B cell (primary cell): ENCODE results near the gene CACNG7. TPM values are rescaled to one million over a fixed set of nuclear protein-coding genes. Genes with fewer than 3 reads are reported as not detected.

Experiments
- ATAC-seq: fragments of 200-7000 bp; cut with Tn5 transposase; one replicate; pipeline ENCODE4 v1.10.0; 2021; ENCODE audit warnings: low read depth, mild to moderate bottlenecking, moderate number of reproducible peaks, moderate library complexity
- CTCF ChIA-PET: fragments of 350-600 bp; sonication (Branson Sonifier 250); formaldehyde crosslinking; loops from one replicate; lab custom pipeline; 2021; ENCODE audit warnings: antibody characterized with exemption, inconsistent platforms; lab: Charles Lee
- POLR2A ChIA-PET: fragments of 350-600 bp; sonication (Branson Sonifier 250); formaldehyde crosslinking; loops from one replicate; lab custom pipeline; 2021; ENCODE audit warnings: antibody characterized with exemption; lab: Charles Lee
- DNase-seq: peaks from one replicate; pipeline ENCODE4 v3.0.0; 2013
- H2AFZ ChIP-seq: 2 replicates; pipeline ENCODE4 v1.6.1; 2012; ENCODE audit warnings: mild to moderate bottlenecking, low read depth, low read length; ENCODE audit not compliant: insufficient read depth, poor library complexity, severe bottlenecking
- H3K27ac ChIP-seq, 2 donors: 1 replicate in 1 of 2; 2 replicates in 1 of 2; pipeline ENCODE4 v1.5.1; 2012 to 2013; ENCODE audit warnings: low read length in 2 of 2, mild to moderate bottlenecking in 2 of 2, moderate library complexity in 1 of 2
- H3K27me3 ChIP-seq, 4 experiments: fragments of 200-600 bp in 1 of 4; sonication (generic) in 1 of 4; replicated peaks in 1 of 4; 1 replicate in 2 of 4; 2 replicates in 2 of 4; pipeline versions ENCODE4 v1.6.1 to v1.7.0; 2013 to 2016; ENCODE audit warnings: low read length in 3 of 4, mild to moderate bottlenecking in 2 of 4, mixed read lengths in 1 of 4, moderate library complexity in 1 of 4; ENCODE audit not compliant: insufficient read depth in 4 of 4, control insufficient read depth in 3 of 4; ENCODE audit errors: control extremely low read depth in 1 of 4
- H3K36me3 ChIP-seq, 2 experiments: replicated peaks in 1 of 2; 1 replicate in 1 of 2; 2 replicates in 1 of 2; pipeline versions ENCODE4 v1.6.1 to v1.7.1; 2013; ENCODE audit warnings: low read length in 1 of 2; ENCODE audit not compliant: insufficient read depth in 2 of 2, control insufficient read depth in 1 of 2; ENCODE audit errors: control extremely low read depth in 1 of 2, extremely low read depth in 1 of 2
- H3K4me1 ChIP-seq, 2 donors: fragments of 200-600 bp in 1 of 2; sonication (generic) in 1 of 2; 1 replicate in 1 of 2; 2 replicates in 1 of 2; pipeline versions ENCODE4 v1.5.1 to v1.6.1; 2013 to 2017; ENCODE audit warnings: low read length in 2 of 2; ENCODE audit not compliant: control insufficient read depth in 2 of 2, insufficient read depth in 2 of 2
- H3K4me2 ChIP-seq: replicated peaks from 2 replicates; pipeline ENCODE3; 2012; ENCODE audit warnings: mild to moderate bottlenecking, low read depth, low read length; ENCODE audit not compliant: poor library complexity, severe bottlenecking
- H3K4me3 ChIP-seq, 5 experiments: fragments of 200-600 bp in 1 of 5; sonication (generic) in 1 of 5; 1 replicate in 3 of 5; 2 replicates in 2 of 5; pipeline versions ENCODE4 v1.5.1 to v1.7.0; 2011 to 2016; ENCODE audit warnings: low read length in 4 of 5, mild to moderate bottlenecking in 4 of 5, low read depth in 2 of 5, control low read depth in 1 of 5, moderate library complexity in 1 of 5; ENCODE audit not compliant: insufficient read depth in 1 of 5; ENCODE audit errors: control extremely low read depth in 1 of 5, extremely low read depth in 1 of 5
- H3K79me2 ChIP-seq: fragments of 200-600 bp; sonication (generic); one replicate; pipeline ENCODE4 v1.6.0; 2016; ENCODE audit warnings: low read length; ENCODE audit not compliant: control insufficient read depth, insufficient read depth
- H3K9ac ChIP-seq: fragments of 200-600 bp; sonication (generic); 2 replicates; pipeline ENCODE4 v1.6.1; 2017; ENCODE audit warnings: mild to moderate bottlenecking, low read length, moderate library complexity
- H3K9me3 ChIP-seq, 3 donors: one replicate each; pipeline versions ENCODE4 v1.6.1 to v1.7.1; 2013; ENCODE audit warnings: low read length in 2 of 3; ENCODE audit not compliant: control insufficient read depth in 2 of 3, insufficient read depth in 1 of 3; ENCODE audit errors: control extremely low read depth in 1 of 3
- H4K20me1 ChIP-seq: 2 replicates; pipeline ENCODE4 v1.6.0; 2012; ENCODE audit warnings: mild to moderate bottlenecking, low read length; ENCODE audit not compliant: insufficient read depth, control insufficient read depth, poor library complexity, severe bottlenecking
- H3K27ac Mint-ChIP-seq: one replicate; pipeline ENCODE4 v1.8.0; 2021; ENCODE audit warnings: mixed read lengths
- H3K27me3 Mint-ChIP-seq: one replicate; pipeline ENCODE4 v1.8.0; 2021; ENCODE audit warnings: mixed read lengths
- H3K4me1 Mint-ChIP-seq: one replicate; pipeline ENCODE4 v1.8.0; 2021; ENCODE audit warnings: mixed read lengths
- H3K4me3 Mint-ChIP-seq: one replicate; pipeline ENCODE4 v1.8.0; 2021; ENCODE audit warnings: mixed read lengths
- H3K9me3 Mint-ChIP-seq: one replicate; pipeline ENCODE4 v1.8.0; 2022; ENCODE audit warnings: mixed read lengths; ENCODE audit not compliant: insufficient read depth
- EZH2 ChIP-seq: IDR thresholded peaks from 2 replicates; pipeline ENCODE4 v1.6.1; 2012; ENCODE audit warnings: borderline replicate concordance, low read depth, mild to moderate bottlenecking, moderate library complexity, low read length; ENCODE audit not compliant: insufficient read depth, poor library complexity, severe bottlenecking
- WGBS: methylation state at CpG from one replicate; pipeline ENCODE4 v1.1.5; 2013; ENCODE audit warnings: missing lambda C conversion rate; ENCODE audit not compliant: insufficient coverage; 5-methylcytosine and 5-hydroxymethylcytosine counted together
- intact Hi-C: fragments of 100-400 bp; cut with micrococcal nuclease; formaldehyde crosslinking; loops from one replicate; pipeline ENCODE4 v1.10.0; 2022
- polyA plus RNA-seq: library from polyadenylated mRNA; depleted of rRNA; stranded (reverse); fragments of >200 nt; gene quantifications from 2 replicates; pipeline ENCODE4 v1.2.3, GENCODE V29; 2012
- total RNA-seq, 2 donors: library from RNA; stranded (reverse); fragments of 120-200 nt in 1 of 2; gene quantifications; 1 replicate in 1 of 2; 2 replicates in 1 of 2; pipeline versions ENCODE4 v1.2.3 to v1.2.4, GENCODE V29; 2013 to 2022
- TF ChIP-seq, protein P1 (sequence below): fragments of 200-600 bp; IDR thresholded peaks from one replicate; pipeline ENCODE4 v1.8.0; 2022; ENCODE audit warnings: antibody characterized with exemption, mild to moderate bottlenecking

CACNG7 gene
- total and polyA plus RNA-seq, 2 donors (not counting 1 experiment from before 2014, with no cell fraction given), result not detected

- 4% methylated on average over 38 of the region's 49 CpGs for WGBS
- Mint-ChIP-seq H3K27me3 (peaks cover 29% of the 10 kb centered on the region), H3K4me1 (peaks cover 31% of the 10 kb centered on the region), H3K4me3 (peak within 1 kb of the TSS; percentile 55), H3K9me3 (no peaks in the 10 kb centered on the region), H3K27ac (no peak within 1 kb of the TSS)
- H3K4me1 ChIP-seq, result peaks cover 52 to 66% of the 10 kb centered on the region in 2 donors
- H3K27me3 ChIP-seq, result peaks cover 0 to 60% (median 43%) of the 10 kb centered on the region in 4 experiments
- peak within 1 kb of the TSS; percentile 27 for H3K9ac ChIP-seq
- H4K20me1 ChIP-seq, result peaks cover 7% of the 10 kb centered on the region
- peaks cover 0 to 16% (median 0%) of the 10 kb centered on the region in 3 donors for H3K9me3 ChIP-seq
- peaks cover 5% of the 10 kb centered on the region for H3K79me2 ChIP-seq
- ATAC-seq (peak; percentile 44), DNase-seq (peak; percentile 81)
- intact Hi-C loops, result loop anchor here (1.0 to 5.0 kb wide), 2 partner anchors 28 to 39 kb away; no protein-coding TSS in a partner anchor
- TF ChIP-seq, protein P1, sequence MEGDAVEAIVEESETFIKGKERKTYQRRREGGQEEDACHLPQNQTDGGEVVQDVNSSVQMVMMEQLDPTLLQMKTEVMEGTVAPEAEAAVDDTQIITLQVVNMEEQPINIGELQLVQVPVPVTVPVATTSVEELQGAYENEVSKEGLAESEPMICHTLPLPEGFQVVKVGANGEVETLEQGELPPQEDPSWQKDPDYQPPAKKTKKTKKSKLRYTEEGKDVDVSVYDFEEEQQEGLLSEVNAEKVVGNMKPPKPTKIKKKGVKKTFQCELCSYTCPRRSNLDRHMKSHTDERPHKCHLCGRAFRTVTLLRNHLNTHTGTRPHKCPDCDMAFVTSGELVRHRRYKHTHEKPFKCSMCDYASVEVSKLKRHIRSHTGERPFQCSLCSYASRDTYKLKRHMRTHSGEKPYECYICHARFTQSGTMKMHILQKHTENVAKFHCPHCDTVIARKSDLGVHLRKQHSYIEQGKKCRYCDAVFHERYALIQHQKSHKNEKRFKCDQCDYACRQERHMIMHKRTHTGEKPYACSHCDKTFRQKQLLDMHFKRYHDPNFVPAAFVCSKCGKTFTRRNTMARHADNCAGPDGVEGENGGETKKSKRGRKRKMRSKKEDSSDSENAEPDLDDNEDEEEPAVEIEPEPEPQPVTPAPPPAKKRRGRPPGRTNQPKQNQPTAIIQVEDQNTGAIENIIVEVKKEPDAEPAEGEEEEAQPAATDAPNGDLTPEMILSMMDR, result peak; percentile 56
- no peak for TF ChIP-seq EZH2
- no peak within 1 kb of the TSS for H3K27ac ChIP-seq
- H3K4me2 ChIP-seq, result peak within 1 kb of the TSS; percentile 86
- ChIA-PET CTCF (interaction anchor here (0.6 to 1.4 kb wide), 5 partner anchors 11 to 28 kb away, joined by 3 to 10 read pairs (median 5); partner anchors contain the start of gene MYADM), POLR2A (no interaction called here)
- no peaks in the 10 kb centered on the region for H3K36me3 ChIP-seq
- H2AFZ ChIP-seq, result peak within 1 kb of the TSS; percentile 43
- peak within 1 kb of the TSS; percentile 8 to 41 (median 29) for H3K4me3 ChIP-seq
These were observed 27.3 kb upstream of the CACNG7 start, which contains the start of gene PRKCG for GRCh38 chr19:53881482-53882390. PRKCG (plus strand) TSS chr19:53882197; CDS start chr19:53882495, 298 bp downstream.
